ENCODE results near the gene DNAJC27. TPM values are rescaled to one million over a fixed set of nuclear protein-coding genes. Genes with fewer than 3 reads are reported as not detected.
"Not testable (repeated sequence)": the region's sequence is repeated elsewhere in the genome, so short reads cannot be mapped to it uniquely, and the experiment has no call there.

Gene DNAJC27
- 1 to 10 TPM; 6.2 to 6.5 TPM for total RNA-seq
- polyA plus RNA-seq (2013, experiment 1 of 2) = 5.4 TPM
- 5.5 TPM for polyA plus RNA-seq (2013, experiment 2 of 2)
- long read RNA-seq, experiment 1, partial matches to known transcripts = 0 of 2 reads
- long read RNA-seq, experiment 1, other reads (novel, unspliced or antisense) = 2 of 2 reads
- long read RNA-seq, experiment 2, full-length matches to known transcripts = 1 of 6 reads
- long read RNA-seq, experiment 2, partial matches to known transcripts = 0 of 6 reads
- long read RNA-seq, experiment 2, other reads (novel, unspliced or antisense) = 5 of 6 reads
- long read RNA-seq, experiment 3, full-length matches to known transcripts = 4 of 10 reads
- long read RNA-seq, experiment 3, partial matches to known transcripts = 2 of 10 reads
- long read RNA-seq, experiment 3, other reads (novel, unspliced or antisense) = 4 of 10 reads
- long read RNA-seq, experiment 4, partial matches to known transcripts = 0 of 6 reads
- long read RNA-seq, experiment 4, other reads (novel, unspliced or antisense) = 4 of 6 reads

- no peak for TF ChIP-seq CTCF (conservative IDR thresholded peaks at IDR 0.05)
- Histone ChIP-seq H3K36me3 (ENCODE audit: control insufficient read depth, insufficient read depth, low read length) (peaks cover 6% of the 10 kb centered on the region), H3K4me1 (ENCODE audit: control insufficient read depth, insufficient read depth, low read length) (no peaks in the 10 kb centered on the region), H3K27me3 (ENCODE audit: control insufficient read depth, insufficient read depth, low read length, poor library complexity, severe bottlenecking) (no peaks in the 10 kb centered on the region), H3K9me3 (ENCODE audit: control insufficient read depth, low read length) (no peaks in the 10 kb centered on the region), H3K9ac (ENCODE audit: extremely low read depth, low read length, poor library complexity, severe bottlenecking) (peak within 1 kb of the TSS; percentile 100), H3K27ac (ENCODE audit: low read depth, low read length) (peak within 1 kb of the TSS; percentile 95), H3K4me3 (ENCODE audit: low read length) (peak within 1 kb of the TSS; percentile 92)
- H3K9me3 Mint-ChIP-seq = no peaks in the 10 kb centered on the region
- peaks cover 4% of the 10 kb centered on the region for H3K4me1 Mint-ChIP-seq
- H3K27me3 Mint-ChIP-seq (ENCODE audit: insufficient read depth) = no peaks in the 10 kb centered on the region
- WGBS, 2 experiments (ENCODE audit: insufficient coverage in 1 of 2, insufficient read length in 1 of 2) = 0% methylated on average over 17 to 72 of the region's 72 CpGs
- peaks cover 4% of the 10 kb centered on the region for H3K36me3 Mint-ChIP-seq (ENCODE audit: low read depth)
- peak within 1 kb of the TSS; percentile 100 for H3K27ac Mint-ChIP-seq
- peak within 1 kb of the TSS; percentile 95 for H3K4me3 Mint-ChIP-seq
- peak; percentile 98 for DNase-seq
Observed at GRCh38 chr2:24971536-24972314, at the start of gene DNAJC27. DNAJC27 (minus strand) TSS chr2:24971955; CDS start chr2:24971904, 51 bp downstream.

GRCh38 chr2:25018681-25019080 is 46.9 kb upstream of the DNAJC27 start:
- no peaks in the 10 kb centered on the region for H3K9me3 ChIP-seq (ENCODE audit: control insufficient read depth, low read length)
- no peaks in the 10 kb centered on the region for H3K27me3 ChIP-seq (ENCODE audit: control insufficient read depth, insufficient read depth, low read length, poor library complexity, severe bottlenecking)
- H3K36me3 ChIP-seq (ENCODE audit: control insufficient read depth, insufficient read depth, low read length) = no peaks in the 10 kb centered on the region
- no peaks in the 10 kb centered on the region for H3K27me3 Mint-ChIP-seq (ENCODE audit: insufficient read depth)
- H3K9me3 Mint-ChIP-seq = no peaks in the 10 kb centered on the region
- H3K4me3 Mint-ChIP-seq = no peak overlapping the region
- H3K27ac ChIP-seq (ENCODE audit: low read depth, low read length) = no peak overlapping the region
- H3K27ac Mint-ChIP-seq = no peak overlapping the region
- H3K4me1 Mint-ChIP-seq = peaks cover 2% of the 10 kb centered on the region
- H3K9ac ChIP-seq (ENCODE audit: extremely low read depth, low read length, poor library complexity, severe bottlenecking) = no peak overlapping the region
- no peak for TF ChIP-seq CTCF (conservative IDR thresholded peaks at IDR 0.05)
- 92 to 96% methylated on average over 5 to 7 of the region's 7 CpGs for WGBS, 2 experiments (ENCODE audit: insufficient coverage in 1 of 2, insufficient read length in 1 of 2)
- no peaks in the 10 kb centered on the region for H3K4me1 ChIP-seq (ENCODE audit: control insufficient read depth, insufficient read depth, low read length)
- no peaks in the 10 kb centered on the region for H3K36me3 Mint-ChIP-seq (ENCODE audit: low read depth)
- DNase-seq = no peak
- no peak overlapping the region for H3K4me3 ChIP-seq (ENCODE audit: low read length)

GRCh38 chr2:25014631-25015030 is 42.9 kb upstream of the DNAJC27 start:
- 96 to 99% methylated on average over 9 of the region's 9 CpGs for WGBS, 2 experiments (ENCODE audit: insufficient coverage in 1 of 2, insufficient read length in 1 of 2)
- Mint-ChIP-seq H3K36me3 (ENCODE audit: low read depth) (no peaks in the 10 kb centered on the region), H3K4me1 (peaks cover 8% of the 10 kb centered on the region), H3K27ac (no peak overlapping the region), H3K9me3 (no peaks in the 10 kb centered on the region), H3K4me3 (no peak overlapping the region), H3K27me3 (ENCODE audit: insufficient read depth) (no peaks in the 10 kb centered on the region)
- Histone ChIP-seq H3K36me3 (ENCODE audit: control insufficient read depth, insufficient read depth, low read length) (no peaks in the 10 kb centered on the region), H3K4me3 (ENCODE audit: low read length) (no peak overlapping the region), H3K27ac (ENCODE audit: low read depth, low read length) (no peak overlapping the region), H3K9ac (ENCODE audit: extremely low read depth, low read length, poor library complexity, severe bottlenecking) (no peak overlapping the region), H3K4me1 (ENCODE audit: control insufficient read depth, insufficient read depth, low read length) (peaks cover 5% of the 10 kb centered on the region), H3K27me3 (ENCODE audit: control insufficient read depth, insufficient read depth, low read length, poor library complexity, severe bottlenecking) (no peaks in the 10 kb centered on the region), H3K9me3 (ENCODE audit: control insufficient read depth, low read length) (no peaks in the 10 kb centered on the region)
- TF ChIP-seq CTCF (conservative IDR thresholded peaks at IDR 0.05) = no peak
- DNase-seq = no peak

DNA sequence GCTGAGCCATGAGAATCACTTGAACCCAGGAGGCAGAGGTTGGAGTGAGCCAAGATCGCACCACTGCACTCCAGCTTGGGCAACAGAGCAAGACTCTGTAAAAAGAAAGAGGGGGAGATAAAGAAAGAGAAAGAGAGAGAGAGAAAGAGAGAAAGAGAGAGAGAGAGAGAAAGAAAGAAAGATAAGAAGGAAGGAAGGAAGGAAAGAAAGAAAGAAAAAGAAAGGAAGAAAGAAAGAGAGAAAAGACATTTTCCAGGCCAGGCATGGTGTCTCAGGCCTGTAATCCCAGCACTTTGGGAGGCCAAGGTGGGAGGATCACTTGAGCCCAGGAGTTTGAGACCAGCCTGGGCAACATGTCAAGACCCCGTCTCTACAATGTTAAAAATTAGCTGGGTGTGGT is 39.6 kb upstream of the DNAJC27 start:
- WGBS, 2 experiments (ENCODE audit: insufficient coverage in 1 of 2, insufficient read length in 1 of 2) = 99 to 100% methylated on average over 1 to 2 of the region's 2 CpGs
- not testable (repeated sequence) for H3K27me3 Mint-ChIP-seq (ENCODE audit: insufficient read depth); H3K4me1 ChIP-seq (ENCODE audit: control insufficient read depth, insufficient read depth, low read length); H3K9ac ChIP-seq (ENCODE audit: extremely low read depth, low read length, poor library complexity, severe bottlenecking); DNase-seq; H3K27ac ChIP-seq (ENCODE audit: low read depth, low read length); H3K4me1 Mint-ChIP-seq; H3K4me3 Mint-ChIP-seq; H3K36me3 Mint-ChIP-seq (ENCODE audit: low read depth); H3K36me3 ChIP-seq (ENCODE audit: control insufficient read depth, insufficient read depth, low read length); H3K27ac Mint-ChIP-seq; H3K27me3 ChIP-seq (ENCODE audit: control insufficient read depth, insufficient read depth, low read length, poor library complexity, severe bottlenecking); H3K9me3 ChIP-seq (ENCODE audit: control insufficient read depth, low read length); H3K4me3 ChIP-seq (ENCODE audit: low read length); H3K9me3 Mint-ChIP-seq
